Central memory CD4-positive, alpha-beta T cell (primary cell): ENCODE results near the gene SBNO1.
A peak's percentile ranks its signal among the peaks of the same experiment; 100 is the strongest.
"Not testable (repeated sequence)": the region's sequence is repeated elsewhere in the genome, so short reads cannot be mapped to it uniquely, and the experiment has no call there.

Source experiments
- DNase-seq: peaks from one replicate; pipeline ENCODE4 v3.0.0; 2022

Gene SBNO1

DNA sequence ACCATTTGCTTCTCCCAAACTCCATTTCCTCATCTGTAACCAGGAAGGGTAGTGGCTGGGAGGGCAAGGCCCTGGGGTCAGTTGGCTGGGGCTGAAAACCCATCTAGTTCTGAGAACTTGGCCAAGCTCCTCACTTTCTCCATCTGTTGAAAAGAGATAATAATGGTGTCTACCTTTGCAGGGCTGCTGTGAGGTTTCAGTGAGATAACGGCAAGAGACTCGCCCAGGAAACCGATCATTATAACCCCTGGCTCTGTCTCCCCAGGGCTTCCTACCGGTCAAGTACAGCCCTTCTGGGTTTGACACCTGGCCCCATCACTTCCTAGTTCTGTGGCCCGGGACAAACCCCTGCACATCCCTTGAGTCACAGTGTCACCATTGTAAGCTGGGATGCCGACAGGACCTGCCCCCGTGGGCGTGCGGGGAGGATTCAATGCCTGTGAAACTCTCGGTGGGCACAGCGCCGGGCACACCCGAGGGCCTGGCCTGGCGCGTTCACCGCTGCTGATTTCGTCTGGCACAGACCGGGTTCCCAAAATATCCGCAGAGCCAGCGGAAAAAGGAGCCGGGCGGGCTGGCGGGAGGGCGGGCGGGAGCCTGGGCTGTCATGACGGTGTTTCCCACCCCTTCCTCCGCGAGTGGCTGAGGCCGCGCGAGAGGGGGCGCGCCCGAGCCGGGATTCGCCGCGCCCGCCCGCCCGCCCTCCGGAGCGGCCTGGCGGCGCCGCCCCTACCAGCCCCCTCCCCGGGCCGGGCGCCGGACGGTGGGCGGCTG, 23.7 kb upstream of the SBNO1 start:
- DNase-seq = peak; percentile 77

DNA sequence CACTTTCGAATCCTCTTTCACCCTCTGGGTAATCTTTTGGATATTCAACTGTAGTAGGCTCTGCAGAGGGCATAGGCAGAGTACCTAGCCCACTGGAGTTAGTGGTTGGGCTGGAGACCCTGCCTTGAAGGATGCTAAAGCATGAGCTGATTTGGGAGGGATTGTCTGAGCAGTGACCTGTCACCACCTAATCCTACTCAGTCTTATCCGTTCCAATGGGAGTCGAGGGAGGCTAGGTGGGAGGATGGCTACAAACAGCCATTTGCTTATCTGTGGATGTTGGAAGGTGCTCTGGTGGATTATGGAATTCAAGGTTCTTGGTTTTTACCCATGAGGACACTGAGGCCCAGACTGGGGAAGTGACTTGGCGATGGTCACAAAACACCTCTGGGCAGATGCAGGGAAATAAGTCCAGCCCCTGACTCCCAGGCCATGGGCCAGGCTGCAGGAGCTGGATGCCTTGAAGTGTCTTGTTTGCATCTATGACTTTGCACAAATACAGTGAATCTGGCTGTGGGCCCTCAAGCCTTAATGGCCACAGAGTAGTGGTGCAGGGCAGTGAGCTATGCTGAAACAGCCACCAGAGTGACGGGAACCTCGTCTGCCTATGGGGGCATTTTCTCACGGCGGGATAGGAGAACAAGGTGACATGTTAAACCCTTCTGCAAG, 23.0 kb upstream of the SBNO1 start:
- DNase-seq = no peak

- DNase-seq = not testable (repeated sequence)
Measured at GRCh38 chr12:123385536-123385935, 20.9 kb upstream of the SBNO1 start.

GRCh38 chr12:123384994-123385376, 20.3 kb upstream of the SBNO1 start:
- no peak for DNase-seq

GRCh38 chr12:123384318-123384993, 19.8 kb upstream of the SBNO1 start:
- no peak for DNase-seq

DNA sequence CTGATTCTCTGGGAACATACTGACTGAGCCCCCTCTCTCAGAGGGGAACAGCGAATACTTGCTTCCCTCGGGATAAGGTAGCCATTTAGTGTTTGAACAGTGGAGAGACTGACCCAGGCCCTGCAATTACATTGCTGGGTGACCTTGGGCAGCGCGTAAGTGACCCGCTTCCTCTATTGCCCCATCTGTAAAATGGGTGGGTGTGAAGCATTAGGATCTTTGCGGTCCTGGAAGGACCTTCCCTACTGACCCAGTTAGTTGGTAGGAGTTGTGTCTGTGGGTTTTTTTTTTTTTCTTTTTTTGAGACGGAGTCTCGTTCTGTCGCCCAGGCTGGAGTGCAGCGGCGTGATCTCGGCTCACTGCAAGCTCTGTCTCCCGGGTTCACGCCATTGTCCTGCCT, 18.0 kb upstream of the SBNO1 start:
- no peak for DNase-seq

GRCh38 chr12:123379391-123379790, 14.7 kb upstream of the SBNO1 start:
- no peak for DNase-seq

GRCh38 chr12:123372415-123372814, 7.8 kb upstream of the SBNO1 start:
- DNase-seq = not testable (repeated sequence)

DNA sequence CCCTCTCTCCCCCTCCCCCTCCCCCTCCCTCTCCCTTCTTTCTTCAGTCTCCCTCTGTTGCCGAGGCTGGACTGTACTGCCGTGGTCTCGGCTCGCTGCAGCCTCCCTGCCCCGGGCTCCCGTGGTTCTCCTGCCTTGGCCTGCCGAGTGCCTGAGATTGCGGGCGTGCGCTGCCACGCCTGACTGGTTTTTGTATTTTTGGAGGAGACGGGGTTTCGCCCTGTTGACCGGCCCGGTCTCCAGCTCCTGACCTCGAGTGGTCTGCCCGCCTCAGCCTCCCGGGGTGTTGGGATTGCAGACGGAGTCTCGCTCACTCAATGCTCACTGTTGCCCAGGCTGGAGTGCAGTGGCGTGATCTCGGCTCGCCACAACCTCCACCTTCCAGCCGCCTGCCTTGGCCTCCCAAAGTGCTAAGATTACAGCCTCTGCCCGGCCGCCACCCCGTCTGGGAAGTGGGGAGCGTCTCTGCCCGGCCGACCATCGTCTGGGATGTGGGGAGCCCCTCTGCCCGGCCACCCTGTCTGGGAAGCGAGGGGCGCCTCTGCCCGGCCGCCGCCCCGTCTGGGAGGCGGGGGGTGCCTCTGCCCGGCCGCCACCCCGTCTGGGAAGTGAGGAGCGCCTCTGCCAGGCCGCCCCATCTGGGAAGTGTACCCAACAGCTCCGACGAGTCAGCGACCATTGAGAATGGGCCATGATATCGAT, 7.2 kb upstream of the SBNO1 start:
- DNase-seq = not testable (repeated sequence)

DNA sequence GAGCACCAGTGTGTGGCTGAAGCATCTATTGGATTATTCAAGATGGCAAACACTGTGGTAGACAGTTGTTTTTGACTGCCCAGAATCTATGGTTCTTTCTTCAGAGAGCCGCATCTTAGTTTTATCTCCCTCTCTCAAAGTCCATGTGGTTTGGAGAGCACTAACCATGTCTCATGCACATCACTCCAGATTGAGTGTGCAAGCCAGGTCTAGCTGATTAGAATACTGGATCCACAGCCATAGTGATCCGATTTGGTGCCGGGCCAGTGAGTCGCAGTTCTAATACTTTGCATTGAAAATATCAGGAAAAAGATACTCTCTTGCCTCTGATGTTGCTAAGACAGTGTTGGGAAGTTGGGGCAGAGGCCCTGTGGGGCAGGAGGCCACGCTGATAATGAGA, 4.6 kb upstream of the SBNO1 start:
- no peak for DNase-seq

- not testable (repeated sequence) for DNase-seq
Measured at GRCh38 chr12:123368431-123368830, 3.8 kb upstream of the SBNO1 start.

- DNase-seq = no peak
Measured at GRCh38 chr12:123367511-123367910, 2.9 kb upstream of the SBNO1 start.

- peak; percentile 98 for DNase-seq
Measured at GRCh38 chr12:123365025-123365917, 624 bp upstream of the SBNO1 start.

GRCh38 chr12:123363740-123364531, 711 bp downstream of the SBNO1 start:
- DNase-seq = peak; percentile 20

DNA sequence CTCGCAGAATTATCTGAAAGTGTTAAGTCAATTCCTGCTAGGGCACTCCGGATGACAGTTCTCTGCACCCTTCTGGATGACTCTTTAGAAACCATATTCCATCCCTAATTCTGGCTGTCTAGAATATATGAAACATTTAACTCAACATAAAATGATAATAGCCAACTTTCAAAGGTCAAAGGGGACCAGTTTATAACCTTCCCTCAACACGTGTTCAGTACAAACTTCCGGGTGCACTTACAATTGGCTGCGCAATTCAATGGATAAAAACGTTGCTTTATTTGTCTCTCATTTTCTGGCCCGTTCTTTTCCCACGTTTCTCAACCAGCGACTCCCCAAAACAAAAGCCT, 1.3 kb downstream of the SBNO1 start:
- DNase-seq = no peak

GRCh38 chr12:123358035-123358434, 6.6 kb downstream of the SBNO1 start:
- no peak for DNase-seq

DNA sequence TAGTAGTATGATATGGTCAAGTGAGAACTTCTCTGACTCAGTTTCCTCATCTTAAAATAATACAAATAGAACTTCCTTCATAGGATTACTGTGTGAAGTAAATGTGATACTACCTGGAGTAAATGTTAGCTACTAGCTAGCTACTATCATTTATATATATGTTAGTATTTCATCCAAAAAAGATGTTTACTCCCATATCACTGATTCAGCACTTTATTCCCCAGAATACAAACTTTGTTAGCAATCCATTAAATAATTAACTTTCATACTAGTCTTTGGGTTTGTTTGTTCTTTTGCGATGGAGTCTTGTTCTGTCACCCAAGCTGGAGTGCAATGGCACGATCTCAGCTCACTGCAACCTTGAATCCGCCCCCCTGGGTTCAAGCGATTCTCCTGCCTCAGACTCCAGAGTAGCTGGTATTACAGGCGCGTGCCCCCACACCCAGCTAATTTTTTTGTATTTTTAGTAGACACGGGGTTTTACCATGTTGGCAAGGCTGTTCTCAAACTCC, 8.4 kb downstream of the SBNO1 start:
- no peak for DNase-seq

DNA sequence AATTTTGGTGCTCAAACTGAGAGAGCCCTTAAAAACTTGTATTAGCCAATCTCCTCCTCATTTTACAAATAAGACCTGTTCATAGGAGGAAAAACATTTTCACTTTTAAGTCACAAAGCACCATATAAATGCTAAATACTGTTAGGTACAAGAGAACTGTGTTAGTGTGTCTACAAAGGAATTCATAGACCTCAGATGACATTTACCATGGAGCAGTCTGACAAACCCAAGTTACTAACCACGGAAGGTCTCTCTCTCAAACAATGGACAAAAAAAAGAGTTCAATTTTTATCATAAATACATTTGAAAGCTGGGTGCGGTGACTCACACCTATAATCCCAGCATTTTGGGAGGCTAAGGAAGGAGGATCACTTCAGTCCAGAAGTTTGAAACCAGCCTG, 10.0 kb downstream of the SBNO1 start:
- DNase-seq = no peak

DNA sequence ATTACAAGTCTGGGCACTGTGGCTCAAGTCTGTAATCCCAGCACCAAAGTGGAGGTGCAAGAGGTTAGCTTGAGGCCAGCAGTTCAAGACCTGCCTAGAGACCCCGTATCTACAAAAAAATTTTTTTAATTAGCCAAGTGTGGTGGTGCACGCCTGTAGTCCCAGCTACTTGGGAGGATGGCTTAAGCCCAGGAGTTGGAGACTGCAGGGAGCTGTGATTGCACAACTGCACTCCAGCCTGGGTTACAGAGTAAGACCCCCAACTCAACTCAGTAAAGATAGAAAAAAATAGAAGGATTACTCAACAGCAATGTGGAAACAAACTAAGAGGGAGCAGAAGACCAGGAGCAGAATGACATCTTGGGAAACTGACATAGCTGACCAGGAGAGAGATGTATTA, 13.3 kb downstream of the SBNO1 start:
- no peak for DNase-seq

GRCh38 chr12:123346946-123347345, 17.7 kb downstream of the SBNO1 start:
- DNase-seq = no peak

GRCh38 chr12:123344086-123344485, 20.6 kb downstream of the SBNO1 start:
- no peak for DNase-seq
